Keratinocyte (primary cell): ENCODE results near the gene MAML2. TPM values are rescaled to one million over a fixed set of nuclear protein-coding genes. Genes with fewer than 3 reads are reported as not detected.
A peak's percentile ranks its signal among the peaks of the same experiment; 100 is the strongest.

Experiments
- DNase-seq: peaks from one replicate; pipeline ENCODE4 v3.0.0-alpha.2; 2011; ENCODE audit warnings: low read depth, missing footprints, low spot score
- FAIRE-seq: peaks from 2 replicates; lab custom pipeline; 2011; peaks lifted over from hg19 to GRCh38; lab: Jason Lieb, UNC
- H2AFZ ChIP-seq: 2 replicates; pipeline ENCODE4 v1.6.0; 2012; ENCODE audit warnings: low read length, control low read depth, inconsistent platforms; ENCODE audit not compliant: control insufficient read depth
- H3K27ac ChIP-seq: 2 replicates; pipeline ENCODE4 v1.5.1; 2011; ENCODE audit warnings: low read length; ENCODE audit not compliant: control insufficient read depth, insufficient read depth
- H3K27me3 ChIP-seq: 3 replicates; pipeline ENCODE4 v1.6.0; 2011; ENCODE audit warnings: low read length; ENCODE audit not compliant: control insufficient read depth, insufficient read depth; ENCODE audit errors: extremely low read depth
- H3K36me3 ChIP-seq, 2 experiments: 2 replicates in 1 of 2; 3 replicates in 1 of 2; pipeline ENCODE4 v1.5.1; 2011; ENCODE audit warnings: low read length in 2 of 2, mild to moderate bottlenecking in 1 of 2; ENCODE audit not compliant: control insufficient read depth in 2 of 2, insufficient read depth in 2 of 2; ENCODE audit errors: extremely low read depth in 1 of 2
- H3K4me1 ChIP-seq: 3 replicates; pipeline ENCODE4 v1.5.1; 2011; ENCODE audit warnings: low read length; ENCODE audit not compliant: control insufficient read depth, insufficient read depth; ENCODE audit errors: extremely low read depth
- H3K4me2 ChIP-seq: 3 replicates; pipeline ENCODE4 v1.6.0; 2011; ENCODE audit warnings: low read depth, low read length; ENCODE audit not compliant: control insufficient read depth, insufficient read depth; ENCODE audit errors: extremely low read depth
- H3K4me3 ChIP-seq, 3 experiments: fragments of 200-600 bp in 1 of 3; sonication (generic) in 1 of 3; 2 replicates in 2 of 3; 3 replicates in 1 of 3; pipeline ENCODE4 v1.5.1; 2011 to 2016; ENCODE audit warnings: low read length in 3 of 3, mild to moderate bottlenecking in 3 of 3, control low read depth in 2 of 3, inconsistent platforms in 1 of 3, low read depth in 1 of 3, mixed read lengths in 1 of 3, mixed run types in 1 of 3, moderate library complexity in 1 of 3; ENCODE audit not compliant: control insufficient read depth in 2 of 3, insufficient read depth in 2 of 3; ENCODE audit errors: extremely low read depth in 1 of 3
- H3K79me2 ChIP-seq: 2 replicates; pipeline ENCODE4 v1.6.0; 2012; ENCODE audit warnings: low read length; ENCODE audit not compliant: control insufficient read depth, insufficient read depth
- H3K9ac ChIP-seq: 3 replicates; pipeline ENCODE4 v1.6.0; 2011; ENCODE audit warnings: low read length; ENCODE audit not compliant: control insufficient read depth, insufficient read depth; ENCODE audit errors: extremely low read depth
- H3K9me1 ChIP-seq: 3 replicates; pipeline ENCODE4 v1.6.0; 2011; ENCODE audit warnings: low read length; ENCODE audit not compliant: control insufficient read depth, insufficient read depth; ENCODE audit errors: extremely low read depth
- H3K9me3 ChIP-seq: 2 replicates; pipeline ENCODE4 v1.5.1; 2012; ENCODE audit warnings: low read depth, low read length; ENCODE audit not compliant: control insufficient read depth
- H4K20me1 ChIP-seq: 3 replicates; pipeline ENCODE4 v1.6.0; 2011; ENCODE audit warnings: low read length; ENCODE audit not compliant: control insufficient read depth, insufficient read depth; ENCODE audit errors: extremely low read depth
- EZH2 ChIP-seq: IDR thresholded peaks from one replicate; pipeline ENCODE4 v1.6.1; 2012; ENCODE audit warnings: inconsistent platforms, mild to moderate bottlenecking, low read length, moderate library complexity
- dilution Hi-C: fragments of 300-500 bp; cut with MboI; formaldehyde crosslinking; loops from one replicate; pipeline ENCODE4 v1.7.0; 2020; ENCODE audit warnings: low sequenced_read_pairs; ENCODE audit not compliant: extremely low pct_ligation_motif_present
- polyA plus RNA-seq, 5 experiments: library from polyadenylated mRNA; depleted of rRNA in 3 of 5; stranded (reverse) in 3 of 5; stranded (forward) in 1 of 5; unstranded in 1 of 5; fragments of >200 nt; gene quantifications; 1 replicate in 1 of 5; 2 replicates in 3 of 5; 3 replicates in 1 of 5; pipeline versions ENCODE4 v1.2.1 to v1.2.3, GENCODE V29; 2011 to 2012; ENCODE audit warnings: missing spikeins in 2 of 5, low read depth in 1 of 5, low replicate concordance in 1 of 5
- TF ChIP-seq, protein P1 (sequence below), 3 experiments: IDR thresholded peaks in 1 of 3; conservative IDR thresholded peaks in 1 of 3; optimal IDR thresholded peaks in 1 of 3; 2 replicates in 2 of 3; 3 replicates in 1 of 3; pipeline versions ENCODE3 to v1.5.1; 2011; ENCODE audit warnings: low read length in 3 of 3, mild to moderate bottlenecking in 3 of 3, moderate library complexity in 2 of 3, control low read depth in 1 of 3, inconsistent platforms in 1 of 3; ENCODE audit not compliant: insufficient read depth in 2 of 3; ENCODE audit errors: extremely low read depth in 1 of 3

The MAML2 gene
- polyA plus RNA-seq, 1 donor (not counting 4 experiments of a cell fraction or from before 2014, with no cell fraction given) = 4.2 TPM

DNA sequence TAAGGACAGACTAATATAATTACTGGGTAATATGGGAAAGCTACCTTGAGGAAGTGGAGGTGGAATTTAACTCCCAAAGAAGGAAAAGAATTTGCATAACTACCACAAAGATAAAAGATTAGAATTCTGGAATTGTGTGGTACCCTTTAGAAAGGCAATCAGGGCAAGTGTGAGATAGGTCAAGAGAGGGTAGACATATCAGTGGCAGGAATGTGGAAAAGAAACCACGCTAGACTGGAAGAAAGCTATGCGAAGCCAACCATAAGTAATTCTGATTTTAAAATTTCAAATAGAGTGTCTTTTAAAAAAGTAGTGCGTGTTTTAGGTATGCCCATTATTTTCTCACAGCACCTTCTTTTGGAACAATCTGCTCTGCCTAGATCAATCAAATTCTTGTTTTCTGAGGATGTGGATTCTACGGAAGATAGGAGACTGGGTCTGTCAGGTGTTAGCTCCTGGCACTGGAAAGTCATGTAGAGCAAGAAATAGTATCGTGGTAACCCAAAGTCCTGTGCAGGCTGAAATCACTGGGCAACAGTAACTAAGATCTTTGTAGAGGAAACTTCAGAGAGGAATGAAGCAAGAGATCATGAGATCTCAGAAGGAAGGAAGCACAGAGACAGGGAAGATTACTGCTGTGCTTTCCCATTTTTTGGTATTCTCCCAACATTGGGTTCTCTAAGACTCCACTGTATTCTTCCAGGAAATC is 307.8 kb downstream of the MAML2 start:
- H3K9me1 ChIP-seq = no peaks in the 10 kb centered on the region
- TF ChIP-seq EZH2 = no peak
- TF ChIP-seq, protein P1, sequence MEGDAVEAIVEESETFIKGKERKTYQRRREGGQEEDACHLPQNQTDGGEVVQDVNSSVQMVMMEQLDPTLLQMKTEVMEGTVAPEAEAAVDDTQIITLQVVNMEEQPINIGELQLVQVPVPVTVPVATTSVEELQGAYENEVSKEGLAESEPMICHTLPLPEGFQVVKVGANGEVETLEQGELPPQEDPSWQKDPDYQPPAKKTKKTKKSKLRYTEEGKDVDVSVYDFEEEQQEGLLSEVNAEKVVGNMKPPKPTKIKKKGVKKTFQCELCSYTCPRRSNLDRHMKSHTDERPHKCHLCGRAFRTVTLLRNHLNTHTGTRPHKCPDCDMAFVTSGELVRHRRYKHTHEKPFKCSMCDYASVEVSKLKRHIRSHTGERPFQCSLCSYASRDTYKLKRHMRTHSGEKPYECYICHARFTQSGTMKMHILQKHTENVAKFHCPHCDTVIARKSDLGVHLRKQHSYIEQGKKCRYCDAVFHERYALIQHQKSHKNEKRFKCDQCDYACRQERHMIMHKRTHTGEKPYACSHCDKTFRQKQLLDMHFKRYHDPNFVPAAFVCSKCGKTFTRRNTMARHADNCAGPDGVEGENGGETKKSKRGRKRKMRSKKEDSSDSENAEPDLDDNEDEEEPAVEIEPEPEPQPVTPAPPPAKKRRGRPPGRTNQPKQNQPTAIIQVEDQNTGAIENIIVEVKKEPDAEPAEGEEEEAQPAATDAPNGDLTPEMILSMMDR (optimal IDR thresholded peaks at IDR 0.05 in 1 of 3, IDR thresholded peaks at IDR 0.05 in 1 of 3, conservative IDR thresholded peaks at IDR 0.05 in 1 of 3; ENCODE audit: extremely low read depth in 1 of 3, insufficient read depth in 2 of 3, low read length in 3 of 3) = no peak
- no peak for DNase-seq
- H3K4me2 ChIP-seq = no peak overlapping the region
- H3K4me1 ChIP-seq = peaks cover 24% of the 10 kb centered on the region
- no peak overlapping the region for H3K27ac ChIP-seq
- no peak for FAIRE-seq
- dilution Hi-C loops = no loop called here
- H2AFZ ChIP-seq = no peak overlapping the region
- no peaks in the 10 kb centered on the region for H3K36me3 ChIP-seq
- H3K4me3 ChIP-seq = no peak overlapping the region
- H3K27me3 ChIP-seq = no peaks in the 10 kb centered on the region
- H3K79me2 ChIP-seq = no peaks in the 10 kb centered on the region
- no peaks in the 10 kb centered on the region for H3K9me3 ChIP-seq
- H3K9ac ChIP-seq = no peak overlapping the region
- no peaks in the 10 kb centered on the region for H4K20me1 ChIP-seq

DNA sequence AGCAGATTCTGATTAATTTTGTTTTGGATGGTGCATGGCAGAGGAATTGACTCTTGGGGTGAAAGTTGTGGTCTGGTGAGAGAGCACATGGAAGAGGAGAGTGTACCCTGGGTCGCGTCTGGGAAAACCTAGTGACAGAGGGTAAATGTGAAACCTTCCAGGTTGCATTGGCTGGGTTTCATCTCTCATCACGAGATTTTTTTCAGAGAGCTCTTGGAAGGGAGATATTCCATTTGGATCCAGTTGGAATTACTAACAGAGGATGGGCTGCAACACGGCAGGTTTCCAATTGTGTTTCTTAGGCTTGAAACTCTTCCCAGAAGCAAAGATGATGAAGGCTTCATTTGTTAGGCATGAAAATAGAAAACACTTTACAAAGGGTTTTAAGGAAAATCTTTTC is 309.4 kb downstream of the MAML2 start:
- no peaks in the 10 kb centered on the region for H4K20me1 ChIP-seq
- H3K4me1 ChIP-seq = peaks cover 24% of the 10 kb centered on the region
- no peaks in the 10 kb centered on the region for H3K27me3 ChIP-seq
- no peaks in the 10 kb centered on the region for H3K9me1 ChIP-seq
- H3K4me2 ChIP-seq = no peak overlapping the region
- dilution Hi-C loops = no loop called here
- no peak overlapping the region for H3K27ac ChIP-seq
- DNase-seq (no peak), FAIRE-seq (no peak)
- H3K79me2 ChIP-seq = no peaks in the 10 kb centered on the region
- H2AFZ ChIP-seq = no peak overlapping the region
- H3K9ac ChIP-seq = no peak overlapping the region
- no peak for TF ChIP-seq EZH2
- H3K4me3 ChIP-seq = no peak overlapping the region
- no peaks in the 10 kb centered on the region for H3K9me3 ChIP-seq
- H3K36me3 ChIP-seq = no peaks in the 10 kb centered on the region

DNA sequence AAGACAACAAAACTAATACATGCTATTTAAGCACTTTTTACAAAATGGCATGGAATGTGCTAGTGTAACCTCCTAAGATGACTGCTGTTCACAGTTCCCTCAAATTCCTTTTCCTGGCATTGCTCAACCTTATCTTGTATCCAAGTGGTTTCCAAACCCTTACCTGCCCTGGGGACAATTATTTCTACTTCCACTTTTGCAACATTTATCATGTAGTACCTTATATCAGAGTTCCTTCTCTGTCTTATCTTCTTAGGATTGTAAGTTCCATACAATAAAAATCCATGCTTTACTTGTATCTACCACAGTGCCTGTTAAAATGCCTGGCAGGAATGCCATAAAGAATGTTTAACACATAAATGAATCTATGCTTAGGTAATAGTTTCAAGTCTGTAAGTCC is 309.9 kb downstream of the MAML2 start:
- Histone ChIP-seq H3K36me3 (no peaks in the 10 kb centered on the region), H3K4me3 (no peak overlapping the region), H3K27ac (no peak overlapping the region), H4K20me1 (no peaks in the 10 kb centered on the region), H3K9me3 (no peaks in the 10 kb centered on the region), H3K79me2 (no peaks in the 10 kb centered on the region), H3K4me2 (no peak overlapping the region), H2AFZ (no peak overlapping the region), H3K9me1 (no peaks in the 10 kb centered on the region), H3K27me3 (no peaks in the 10 kb centered on the region), H3K9ac (no peak overlapping the region), H3K4me1 (peaks cover 19% of the 10 kb centered on the region)
- FAIRE-seq = peak; percentile 48
- no peak for DNase-seq
- dilution Hi-C loops = no loop called here
- TF ChIP-seq EZH2 = no peak
- TF ChIP-seq, protein P1 (optimal IDR thresholded peaks at IDR 0.05 in 1 of 3, IDR thresholded peaks at IDR 0.05 in 1 of 3, conservative IDR thresholded peaks at IDR 0.05 in 1 of 3; ENCODE audit: extremely low read depth in 1 of 3, insufficient read depth in 2 of 3, low read length in 3 of 3) = no peak
